Kidney epithelial cell (primary cell): ENCODE measurements around the gene CAMTA1. TPM values are rescaled to one million over a fixed set of nuclear protein-coding genes. Genes with fewer than 3 reads are reported as not detected.
A peak's percentile ranks its signal among the peaks of the same experiment; 100 is the strongest.

Source experiments
- DNase-seq: peaks from one replicate; pipeline ENCODE4 v3.0.0-alpha.2; 2010; ENCODE audit warnings: low read depth
- H3K27me3 ChIP-seq: 2 replicates; pipeline ENCODE4 v1.6.0; 2011; ENCODE audit warnings: low read length; ENCODE audit not compliant: control insufficient read depth, insufficient read depth
- H3K36me3 ChIP-seq: 2 replicates; pipeline ENCODE4 v1.5.1; 2011; ENCODE audit warnings: low read length; ENCODE audit not compliant: control insufficient read depth, insufficient read depth
- H3K4me3 ChIP-seq: 2 replicates; pipeline ENCODE4 v1.5.1; 2011; ENCODE audit warnings: low read depth, mild to moderate bottlenecking, control low read depth, low read length
- total RNA-seq: library from RNA; depleted of rRNA; stranded (reverse); fragments of >200 nt; gene quantifications from 2 replicates; pipeline ENCODE4 v1.2.3, GENCODE V29; 2015
- TF ChIP-seq, protein P1 (sequence below): IDR thresholded peaks from 2 replicates; pipeline ENCODE4 v1.5.1; 2011; ENCODE audit warnings: mild to moderate bottlenecking, moderate library complexity, low read length, control low read depth, inconsistent platforms; ENCODE audit not compliant: insufficient read depth, poor library complexity, severe bottlenecking

The CAMTA1 gene
- total RNA-seq, 1 donor from 2014 or later: 76.5 TPM

DNA sequence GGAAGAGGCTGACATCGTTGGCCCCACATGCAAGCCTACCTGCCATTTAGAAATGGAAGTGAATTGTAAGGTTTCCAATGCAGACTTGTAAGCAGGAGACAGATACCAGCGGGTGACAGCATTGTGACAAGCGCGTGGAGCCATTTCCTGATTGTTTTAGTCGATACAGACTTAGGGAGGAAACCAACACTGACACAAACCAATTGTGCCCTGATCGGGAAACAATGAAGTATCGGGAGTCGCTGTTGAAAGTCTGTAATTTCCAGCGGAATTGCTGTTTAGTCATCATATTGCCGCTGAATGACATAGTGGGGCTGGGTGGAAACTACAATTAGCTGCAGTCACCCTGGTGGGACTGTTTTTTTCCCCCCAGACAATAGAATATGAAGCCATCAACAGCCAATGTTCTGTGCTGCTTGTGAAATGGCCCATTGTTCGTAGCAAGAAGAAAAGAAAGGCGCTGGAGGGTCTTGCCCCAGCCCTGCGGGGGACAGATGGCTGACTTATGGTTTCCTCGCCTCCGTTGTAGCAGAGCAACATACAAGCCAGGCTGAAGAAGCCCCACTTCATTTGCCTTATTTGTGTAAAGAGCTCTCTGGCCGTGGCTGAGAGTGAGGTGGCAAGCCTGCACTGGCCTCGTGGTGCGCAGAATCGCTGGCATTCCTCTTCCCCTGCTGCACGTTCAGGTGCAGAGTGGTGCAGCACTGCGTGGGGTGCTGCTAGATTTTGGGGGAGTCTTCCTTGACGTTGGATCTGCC is 462.7 kb downstream of the CAMTA1 start:
- no peaks in the 10 kb centered on the region for H3K36me3 ChIP-seq
- DNase-seq: no peak
- TF ChIP-seq, protein P1, sequence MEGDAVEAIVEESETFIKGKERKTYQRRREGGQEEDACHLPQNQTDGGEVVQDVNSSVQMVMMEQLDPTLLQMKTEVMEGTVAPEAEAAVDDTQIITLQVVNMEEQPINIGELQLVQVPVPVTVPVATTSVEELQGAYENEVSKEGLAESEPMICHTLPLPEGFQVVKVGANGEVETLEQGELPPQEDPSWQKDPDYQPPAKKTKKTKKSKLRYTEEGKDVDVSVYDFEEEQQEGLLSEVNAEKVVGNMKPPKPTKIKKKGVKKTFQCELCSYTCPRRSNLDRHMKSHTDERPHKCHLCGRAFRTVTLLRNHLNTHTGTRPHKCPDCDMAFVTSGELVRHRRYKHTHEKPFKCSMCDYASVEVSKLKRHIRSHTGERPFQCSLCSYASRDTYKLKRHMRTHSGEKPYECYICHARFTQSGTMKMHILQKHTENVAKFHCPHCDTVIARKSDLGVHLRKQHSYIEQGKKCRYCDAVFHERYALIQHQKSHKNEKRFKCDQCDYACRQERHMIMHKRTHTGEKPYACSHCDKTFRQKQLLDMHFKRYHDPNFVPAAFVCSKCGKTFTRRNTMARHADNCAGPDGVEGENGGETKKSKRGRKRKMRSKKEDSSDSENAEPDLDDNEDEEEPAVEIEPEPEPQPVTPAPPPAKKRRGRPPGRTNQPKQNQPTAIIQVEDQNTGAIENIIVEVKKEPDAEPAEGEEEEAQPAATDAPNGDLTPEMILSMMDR: no peak

DNA sequence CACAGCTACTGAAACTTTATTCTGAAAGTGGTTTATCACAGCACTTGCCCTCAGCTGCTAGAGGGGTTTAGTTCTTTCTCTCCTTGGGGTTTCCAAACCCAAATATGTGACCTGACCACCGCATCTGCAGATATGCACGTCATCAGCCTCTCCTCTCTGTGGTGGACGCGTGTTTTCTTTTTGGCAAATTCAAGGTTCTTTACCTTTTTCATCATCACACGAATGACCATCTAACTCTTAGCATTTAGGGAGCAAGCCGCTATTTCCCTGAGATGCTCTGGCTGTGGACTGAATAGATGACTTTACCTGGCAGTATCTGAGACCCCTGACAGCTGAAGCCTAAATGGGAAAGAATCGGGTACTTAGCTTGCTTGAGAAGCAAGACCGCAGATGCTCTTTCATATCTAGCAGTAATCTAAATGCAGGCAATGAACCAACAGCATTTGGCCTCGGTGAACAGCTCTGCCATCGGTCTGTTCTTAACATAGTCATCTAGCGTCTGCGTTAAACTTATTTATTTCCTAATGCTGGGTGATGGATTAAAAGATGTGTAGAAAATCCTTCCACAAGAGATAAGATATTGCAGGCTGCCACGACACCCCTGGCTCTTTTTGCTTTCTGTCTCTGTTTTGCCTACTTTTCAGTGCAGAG is 463.4 kb downstream of the CAMTA1 start:
- no peak overlapping the region for H3K4me3 ChIP-seq
- no peak for DNase-seq
- H3K27me3 ChIP-seq: no peaks in the 10 kb centered on the region
- H3K36me3 ChIP-seq: no peaks in the 10 kb centered on the region
- TF ChIP-seq, protein P1: no peak

More for the DNA sequence above, 462.7 kb downstream of the CAMTA1 start:
- Histone ChIP-seq H3K4me3 (no peak overlapping the region), H3K27me3 (no peaks in the 10 kb centered on the region)

DNA sequence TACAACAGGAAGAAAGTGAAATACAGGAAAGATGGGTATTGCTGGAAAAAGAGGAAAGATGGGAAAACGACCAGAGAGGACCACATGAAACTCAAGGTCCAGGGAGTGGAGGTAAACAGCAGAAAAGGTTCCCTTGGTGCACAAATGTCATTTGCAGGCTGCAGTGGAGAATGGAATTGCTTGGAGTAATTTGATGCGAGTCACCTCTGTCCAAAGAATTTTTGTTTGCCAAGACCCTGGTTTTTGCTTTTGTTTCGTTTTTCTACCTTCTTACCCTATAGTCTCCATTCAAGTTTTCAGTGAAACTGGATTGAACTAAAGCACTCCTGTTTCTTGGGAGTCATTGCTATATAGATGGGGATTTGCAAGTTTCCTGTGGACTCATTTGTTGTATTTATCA is 464.3 kb downstream of the CAMTA1 start:
- Histone ChIP-seq H3K4me3 (no peak overlapping the region), H3K27me3 (no peaks in the 10 kb centered on the region), H3K36me3 (no peaks in the 10 kb centered on the region)
- no peak for DNase-seq
- TF ChIP-seq, protein P1: no peak

DNA sequence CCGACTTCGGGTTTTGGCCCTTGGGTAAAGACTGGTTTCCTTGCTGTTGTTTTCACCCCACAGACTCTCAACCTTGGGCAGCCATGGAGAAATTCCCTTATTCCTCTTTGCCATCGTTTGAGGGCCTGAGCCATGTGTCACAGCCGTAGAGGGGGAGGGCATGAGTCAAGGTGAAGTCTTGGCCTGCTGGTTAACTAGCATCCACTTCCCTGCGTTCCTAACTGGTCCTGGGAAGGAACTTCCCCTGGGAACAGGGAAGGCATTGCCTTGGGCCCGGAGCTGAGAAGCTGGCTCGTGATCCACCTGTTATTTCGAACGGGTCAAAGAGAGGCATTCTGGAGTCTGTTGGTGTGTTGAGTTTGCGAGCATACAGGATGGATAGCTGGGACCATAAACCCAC is 464.9 kb downstream of the CAMTA1 start:
- no peaks in the 10 kb centered on the region for H3K27me3 ChIP-seq
- no peak overlapping the region for H3K4me3 ChIP-seq
- DNase-seq: peak; percentile 43
- TF ChIP-seq, protein P1: no peak
- H3K36me3 ChIP-seq: no peaks in the 10 kb centered on the region

DNA sequence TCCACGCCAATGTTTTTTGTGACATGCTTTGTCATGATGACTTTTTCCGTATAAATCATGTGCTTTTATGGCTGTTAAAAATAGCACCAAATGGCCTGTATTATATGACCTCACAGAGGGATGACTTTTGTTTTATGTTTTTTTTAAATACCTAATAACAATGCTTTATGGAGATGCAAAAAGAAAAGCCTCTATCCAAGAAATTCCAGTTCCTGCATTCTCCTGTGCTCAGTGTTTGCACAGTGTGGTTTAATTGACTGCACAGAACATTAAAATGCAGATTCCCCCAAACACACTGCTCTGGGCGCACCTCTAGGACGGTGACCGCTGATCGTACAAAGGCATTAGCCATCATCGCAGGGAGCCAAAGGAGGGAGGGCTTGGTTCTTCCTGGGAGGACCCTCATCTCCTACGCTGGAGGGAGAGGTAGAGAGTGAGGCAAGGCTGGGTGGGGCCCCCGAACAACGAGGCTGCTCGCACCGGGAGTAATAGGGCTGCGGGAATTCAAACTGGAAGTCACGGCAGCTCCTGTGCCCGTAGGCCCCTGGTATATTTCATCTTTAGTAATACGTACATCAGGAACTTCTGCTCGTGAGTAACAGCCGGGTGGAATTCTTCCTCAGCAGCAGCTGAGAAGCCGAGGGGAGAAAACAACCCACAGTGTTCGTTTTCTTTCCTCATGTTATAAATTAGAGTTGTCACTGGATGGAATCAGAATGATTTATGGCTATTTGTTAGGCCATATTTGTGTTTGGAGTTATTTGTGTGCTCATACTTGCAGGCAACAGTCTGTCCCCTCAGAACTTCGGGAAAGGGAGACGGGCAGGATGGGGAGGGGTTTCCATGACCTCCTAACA is 465.6 kb downstream of the CAMTA1 start:
- TF ChIP-seq, protein P1: no peak

More for the DNA sequence above, 465.6 kb downstream of the CAMTA1 start:
- H3K4me3 ChIP-seq: no peak overlapping the region
- no peaks in the 10 kb centered on the region for H3K27me3 ChIP-seq
- DNase-seq: no peak
- no peaks in the 10 kb centered on the region for H3K36me3 ChIP-seq
